Thyroid gland (tissue), 4 donors: Measurements from ENCODE around the gene RASSF8.

Experiments used
- POLR2A ChIP-seq, 2 donors: fragments of 450-650 bp; IDR thresholded peaks; one replicate each; pipeline ENCODE4 v1.6.1; 2017; ENCODE audit warnings: antibody characterized with exemption in 2 of 2, mild to moderate bottlenecking in 2 of 2, moderate library complexity in 1 of 2
- TF ChIP-seq, protein P1 (sequence below), 6 experiments: fragments of 200-600 bp in 3 of 6; fragments of 450-650 bp in 3 of 6; sonication (generic) in 3 of 6; IDR thresholded peaks; one replicate each; pipeline ENCODE4 v1.5.1; 2016 to 2019; ENCODE audit warnings: antibody characterized with exemption in 6 of 6, mild to moderate bottlenecking in 2 of 6, inconsistent platforms in 1 of 6, moderate library complexity in 1 of 6

GRCh38 chr12:25938581-25938980 lies 19.9 kb upstream of the RASSF8 start:
- TF ChIP-seq, protein P1, sequence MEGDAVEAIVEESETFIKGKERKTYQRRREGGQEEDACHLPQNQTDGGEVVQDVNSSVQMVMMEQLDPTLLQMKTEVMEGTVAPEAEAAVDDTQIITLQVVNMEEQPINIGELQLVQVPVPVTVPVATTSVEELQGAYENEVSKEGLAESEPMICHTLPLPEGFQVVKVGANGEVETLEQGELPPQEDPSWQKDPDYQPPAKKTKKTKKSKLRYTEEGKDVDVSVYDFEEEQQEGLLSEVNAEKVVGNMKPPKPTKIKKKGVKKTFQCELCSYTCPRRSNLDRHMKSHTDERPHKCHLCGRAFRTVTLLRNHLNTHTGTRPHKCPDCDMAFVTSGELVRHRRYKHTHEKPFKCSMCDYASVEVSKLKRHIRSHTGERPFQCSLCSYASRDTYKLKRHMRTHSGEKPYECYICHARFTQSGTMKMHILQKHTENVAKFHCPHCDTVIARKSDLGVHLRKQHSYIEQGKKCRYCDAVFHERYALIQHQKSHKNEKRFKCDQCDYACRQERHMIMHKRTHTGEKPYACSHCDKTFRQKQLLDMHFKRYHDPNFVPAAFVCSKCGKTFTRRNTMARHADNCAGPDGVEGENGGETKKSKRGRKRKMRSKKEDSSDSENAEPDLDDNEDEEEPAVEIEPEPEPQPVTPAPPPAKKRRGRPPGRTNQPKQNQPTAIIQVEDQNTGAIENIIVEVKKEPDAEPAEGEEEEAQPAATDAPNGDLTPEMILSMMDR (IDR thresholded peaks at IDR 0.05), result no peak
- no peak for TF ChIP-seq POLR2A (IDR thresholded peaks at IDR 0.05)
